SKM-1 (cell line): ENCODE data around the gene TTI1.

Experiments used
- DNase-seq: peaks from one replicate; lab custom pipeline; 2025; ENCODE audit not compliant: unreplicated experiment; lab: John Stamatoyannopoulos, UW

Gene TTI1

DNA sequence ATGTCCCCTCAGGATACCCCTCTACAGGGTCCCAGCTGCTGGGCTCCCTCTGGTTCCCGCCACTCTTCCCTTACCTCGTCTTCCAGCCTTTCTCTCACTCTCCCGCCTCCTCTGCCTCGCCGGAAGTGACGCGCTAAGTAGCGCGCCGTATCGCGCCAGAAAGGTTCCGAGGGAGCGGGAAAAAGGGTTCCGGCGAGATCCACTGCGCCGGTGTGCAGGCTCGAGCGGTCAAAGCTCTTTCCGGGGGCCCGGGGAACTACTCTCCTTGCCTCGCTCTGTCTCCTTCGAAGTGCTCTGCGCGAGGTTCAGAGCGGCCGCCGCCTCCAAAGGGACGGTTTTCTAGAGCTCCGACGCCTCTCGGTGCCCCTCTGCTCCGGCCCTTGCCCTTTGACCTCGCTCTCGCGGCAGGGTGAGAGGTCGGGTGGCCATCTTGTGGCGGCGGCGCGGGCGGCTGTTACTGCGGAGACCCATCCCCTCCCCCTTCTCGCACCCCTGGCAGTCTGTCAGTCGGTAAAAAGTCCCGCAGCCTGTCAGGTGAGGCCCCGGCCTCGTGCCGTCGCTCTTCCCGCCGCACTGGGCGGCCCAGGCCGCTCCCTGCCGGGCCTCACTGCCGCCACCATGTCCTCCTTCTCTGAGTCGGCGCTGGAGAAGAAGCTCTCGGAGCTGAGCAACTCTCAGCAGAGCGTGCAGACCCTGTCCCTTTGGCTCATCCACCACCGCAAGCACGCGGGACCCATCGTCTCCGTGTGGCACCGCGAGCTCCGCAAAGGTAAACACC, at the start of gene TTI1, which contains the start of gene RPRD1B:
TTI1 (minus strand) TSS at position 127 of the 778 bp plus-strand sequence. CDS start 19,640 bp downstream, outside the sequence.
RPRD1B (plus strand) TSS at position 417 of the 778 bp plus-strand sequence; CDS start at position 619, 202 bp downstream.
- peak; percentile 89 for DNase-seq

DNA sequence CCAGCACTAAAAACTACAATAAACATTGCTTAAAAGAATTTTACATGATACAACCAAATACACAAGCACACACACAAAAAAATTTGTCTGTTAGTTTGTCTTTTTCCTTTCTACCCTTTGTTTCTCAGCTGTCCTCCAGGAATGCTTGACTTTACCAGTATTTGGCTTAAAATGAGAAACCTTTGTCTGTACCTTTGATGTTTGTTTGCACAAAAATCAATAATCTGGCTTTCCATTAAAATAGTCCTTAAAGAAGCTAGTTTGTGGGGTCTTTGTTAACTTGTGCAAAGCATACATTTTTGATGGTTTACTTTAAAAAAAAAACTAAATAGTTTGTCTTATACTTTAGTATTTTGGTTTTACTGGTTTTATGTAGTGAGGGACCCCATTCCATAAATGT, 49.6 kb upstream of the TTI1 start:
- no peak for DNase-seq

DNA sequence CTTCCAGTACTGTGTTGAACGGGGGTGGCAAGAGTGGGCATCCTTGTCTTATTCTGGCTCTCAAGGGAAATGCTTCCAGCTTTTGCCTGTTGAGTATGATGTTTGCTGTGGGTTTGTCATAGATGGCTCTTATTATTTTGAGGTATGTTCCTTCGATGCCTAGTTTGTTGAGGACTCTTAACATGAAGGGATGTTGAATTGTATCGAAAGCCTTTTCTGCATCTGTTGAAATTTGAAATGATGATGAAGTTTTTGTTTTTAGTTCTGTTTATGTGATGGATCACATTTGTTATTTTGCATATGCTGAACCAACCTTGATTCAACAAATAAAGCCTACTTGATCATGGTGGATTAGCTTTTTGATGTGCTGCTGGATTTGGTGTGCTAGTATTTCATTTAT, 48.3 kb upstream of the TTI1 start:
- no peak for DNase-seq

DNA sequence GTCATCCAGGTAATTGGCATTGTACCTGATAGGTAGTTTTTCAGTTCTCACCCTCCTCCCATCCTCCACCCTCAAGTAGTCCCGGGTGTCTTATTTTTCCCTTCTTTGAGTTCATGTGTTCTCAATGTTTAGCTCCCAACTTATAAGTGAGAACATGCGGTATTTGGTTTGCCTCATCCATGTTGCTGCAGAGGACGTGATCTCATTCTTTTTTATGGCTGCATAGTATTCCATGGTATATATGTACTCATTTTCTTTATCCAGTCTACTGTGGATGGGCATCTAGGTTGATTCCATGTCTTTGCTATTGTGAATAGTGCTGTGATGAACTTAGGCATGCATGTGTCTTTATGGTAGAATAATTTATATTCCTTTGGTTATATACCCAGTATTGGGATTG, 46.1 kb upstream of the TTI1 start:
- DNase-seq: no peak

DNA sequence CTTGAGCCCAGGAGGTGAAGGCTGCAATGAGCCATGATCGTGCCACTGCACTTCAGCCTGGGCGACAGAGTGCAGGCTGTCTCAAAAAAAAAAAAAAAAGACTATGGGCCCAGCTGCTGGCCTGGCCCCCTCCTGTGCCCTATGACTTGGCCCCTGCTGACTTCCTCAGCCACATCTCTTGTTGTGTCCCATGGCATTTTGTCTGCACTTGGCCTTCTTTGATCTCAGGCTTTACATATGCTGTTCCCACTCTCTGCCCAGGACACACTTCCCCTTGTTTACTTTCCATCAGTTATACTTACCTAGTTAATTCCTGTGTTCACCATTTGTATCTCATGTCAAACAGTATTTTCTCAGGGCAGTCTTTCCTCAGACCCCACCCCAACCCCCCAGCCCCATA, 44.8 kb upstream of the TTI1 start:
- no peak for DNase-seq

DNA sequence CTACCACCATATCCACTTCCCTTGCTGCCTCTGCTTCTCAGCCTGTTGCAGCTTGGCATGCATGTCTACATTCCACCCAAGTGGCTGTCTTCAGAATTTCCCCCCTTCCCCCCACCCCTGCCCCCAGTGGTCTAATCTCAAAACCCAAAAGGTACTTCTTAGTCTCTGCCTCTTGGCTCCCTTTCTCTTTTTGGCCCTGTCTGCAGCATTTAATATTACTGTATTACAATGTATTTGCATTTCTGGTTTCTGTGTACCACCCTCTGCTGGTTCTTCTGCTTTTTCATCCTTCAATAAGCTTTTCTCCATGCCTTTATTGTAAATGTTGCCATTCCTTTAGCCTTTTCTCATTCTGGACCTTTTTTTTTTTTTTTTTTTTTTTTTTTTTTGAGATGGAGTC, 43.3 kb upstream of the TTI1 start:
- no peak for DNase-seq

DNA sequence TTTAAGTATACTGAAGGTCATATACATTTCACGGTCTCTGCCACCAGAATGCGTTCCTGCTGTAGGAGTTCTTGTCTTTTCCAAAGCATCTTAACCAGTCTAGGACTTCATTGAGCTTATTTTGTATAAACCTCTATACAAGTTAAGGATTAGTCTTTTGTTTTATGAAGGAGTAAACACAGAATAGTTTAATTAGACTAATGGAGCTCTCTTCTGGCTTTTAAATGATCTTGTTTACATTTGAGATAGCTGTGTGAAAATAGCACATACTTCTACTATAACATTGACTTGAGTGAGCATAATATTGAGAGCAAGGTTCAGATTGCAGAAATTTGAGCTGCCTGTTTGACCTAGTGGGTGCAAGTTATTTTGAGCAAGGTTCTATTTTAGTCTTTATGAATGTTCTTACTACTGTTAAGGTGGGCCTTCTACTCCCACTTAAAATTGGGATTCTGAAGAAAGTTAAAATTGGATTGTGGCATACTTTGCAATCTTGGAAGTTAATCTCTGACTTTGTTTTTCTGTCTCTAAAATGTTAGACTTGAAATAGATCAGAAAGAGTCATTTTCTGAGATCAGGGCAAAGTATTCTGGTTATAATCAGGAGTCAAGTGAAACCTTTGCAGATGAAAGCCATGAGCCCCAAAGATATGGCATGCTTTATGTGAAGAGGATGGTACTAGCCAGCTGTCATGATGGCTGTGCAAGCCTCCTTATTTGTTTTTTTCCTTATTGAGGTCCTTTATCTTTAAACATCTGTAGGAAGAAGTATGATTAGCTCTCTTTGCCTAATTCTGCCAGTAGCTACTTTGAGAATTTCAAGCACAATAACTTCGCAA, 42.1 kb upstream of the TTI1 start:
- DNase-seq: no peak

DNA sequence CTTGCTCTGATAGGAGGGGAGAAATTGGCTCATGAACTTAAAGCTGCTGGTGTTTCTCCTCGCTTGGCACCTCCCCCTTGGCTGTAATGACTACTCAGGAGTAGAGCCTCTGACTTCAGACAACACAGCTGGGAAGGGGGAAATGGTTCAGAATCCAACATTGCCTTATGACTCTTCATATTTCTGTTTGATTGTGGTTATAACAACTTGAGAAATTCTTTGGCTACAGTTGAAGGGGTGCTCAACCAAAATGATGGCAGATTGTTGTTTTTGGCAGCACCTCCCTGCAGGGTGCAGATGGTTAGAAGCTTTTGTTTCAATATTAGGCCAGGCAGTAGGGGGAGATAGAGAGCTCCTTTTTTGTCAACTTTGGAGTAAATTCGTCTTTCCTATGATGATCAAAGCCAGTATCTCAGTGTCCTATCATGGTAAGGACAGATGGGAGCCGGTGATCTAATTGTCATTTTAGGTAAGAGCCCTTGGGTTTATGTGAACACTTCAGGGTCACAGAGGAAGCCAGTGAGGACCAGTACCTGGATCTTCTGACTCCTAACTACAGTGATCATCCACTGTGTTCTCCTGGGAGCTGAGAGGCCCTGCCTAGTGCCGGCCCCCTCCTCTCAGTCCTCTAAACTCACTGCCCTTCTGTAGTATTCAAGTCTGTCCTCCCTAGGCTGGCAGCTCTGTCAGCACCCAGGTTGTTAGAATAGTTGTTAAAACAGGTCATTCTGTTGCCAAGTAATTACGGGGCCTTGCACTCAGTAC, 40.2 kb upstream of the TTI1 start:
- DNase-seq: peak; percentile 26

DNA sequence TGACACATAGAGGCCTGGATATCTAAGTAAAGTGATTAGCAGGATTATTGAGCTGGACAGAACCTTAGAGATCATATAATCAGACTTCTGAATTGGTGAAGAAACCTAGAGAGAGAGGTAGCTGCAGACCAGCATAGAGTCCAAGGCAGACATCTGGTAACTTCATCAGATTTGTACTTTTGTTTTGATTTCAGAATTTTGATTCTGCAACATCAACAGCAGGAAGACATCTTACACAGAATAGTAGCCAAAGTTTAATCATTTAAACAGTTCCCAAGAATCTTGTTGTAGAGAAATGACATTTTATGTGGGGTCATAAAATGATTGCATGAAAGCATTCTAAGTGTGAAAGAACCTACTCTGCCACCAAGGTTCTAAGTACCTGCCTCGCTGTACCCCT, 39.6 kb upstream of the TTI1 start:
- no peak for DNase-seq

DNA sequence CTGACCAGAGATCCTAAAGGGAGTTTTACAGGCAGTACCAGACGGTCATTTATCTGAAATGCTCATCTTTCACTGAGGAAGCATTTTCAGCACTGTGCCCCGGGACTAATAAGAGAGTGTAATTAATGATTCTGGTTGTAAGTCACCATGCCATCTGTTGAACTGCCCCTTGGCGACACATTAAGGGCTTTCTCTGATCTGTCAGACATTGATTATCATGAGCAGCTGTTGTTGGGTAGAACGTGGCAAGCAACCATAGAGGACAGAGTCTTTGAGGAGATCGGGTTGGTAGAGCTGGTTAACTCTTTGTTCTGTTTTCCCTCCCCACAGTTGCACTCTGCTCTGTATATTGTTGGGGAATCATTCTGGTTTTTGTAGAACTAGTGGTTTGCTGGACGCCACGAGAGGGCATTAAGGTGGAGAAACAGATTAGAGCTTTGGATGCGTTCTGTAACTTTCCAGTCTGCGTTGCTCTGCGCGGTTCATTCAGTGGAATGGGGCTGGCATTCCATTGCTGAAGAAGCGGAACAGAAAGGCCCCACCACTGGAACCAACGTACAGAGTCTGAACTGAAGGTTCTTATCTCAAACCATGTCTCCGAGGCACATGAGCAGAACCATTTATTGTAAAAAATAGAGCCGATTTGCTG, 34.6 kb upstream of the TTI1 start:
- no peak for DNase-seq

DNA sequence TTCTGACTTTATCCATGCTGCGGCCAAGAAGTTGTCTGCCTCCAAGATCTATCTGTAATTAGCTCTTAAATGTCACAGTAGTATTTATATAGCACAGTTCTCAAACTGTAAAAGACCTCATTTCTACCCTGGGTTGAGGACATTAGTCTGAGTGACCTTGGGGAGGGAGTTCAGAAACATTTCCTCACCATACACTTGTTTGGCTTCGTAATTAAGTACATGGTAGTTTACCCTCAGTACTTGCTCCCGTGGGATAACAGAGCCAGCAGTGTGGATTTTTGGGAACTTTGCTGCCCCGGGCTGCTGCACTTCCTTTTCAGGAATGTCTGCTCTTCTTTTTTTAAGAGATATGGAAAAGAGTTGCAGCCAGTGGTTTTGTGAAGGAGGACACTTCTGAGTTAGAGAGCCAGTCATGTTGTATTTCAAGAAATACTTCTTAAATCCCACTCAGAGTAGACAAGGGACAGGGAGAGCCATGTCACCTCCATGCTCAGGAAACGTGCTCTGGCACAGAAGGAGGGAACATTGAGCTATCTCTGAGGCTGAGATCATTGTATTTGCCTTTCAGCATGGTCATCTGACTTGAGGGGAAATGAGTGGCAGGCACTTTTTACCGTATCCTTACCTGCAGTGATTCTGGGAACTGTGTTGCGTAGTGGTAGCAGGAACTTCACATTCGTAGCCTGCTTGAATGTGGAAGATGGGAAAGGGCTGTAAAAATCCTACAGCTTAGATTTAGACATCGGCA, 33.9 kb upstream of the TTI1 start:
- no peak for DNase-seq

DNA sequence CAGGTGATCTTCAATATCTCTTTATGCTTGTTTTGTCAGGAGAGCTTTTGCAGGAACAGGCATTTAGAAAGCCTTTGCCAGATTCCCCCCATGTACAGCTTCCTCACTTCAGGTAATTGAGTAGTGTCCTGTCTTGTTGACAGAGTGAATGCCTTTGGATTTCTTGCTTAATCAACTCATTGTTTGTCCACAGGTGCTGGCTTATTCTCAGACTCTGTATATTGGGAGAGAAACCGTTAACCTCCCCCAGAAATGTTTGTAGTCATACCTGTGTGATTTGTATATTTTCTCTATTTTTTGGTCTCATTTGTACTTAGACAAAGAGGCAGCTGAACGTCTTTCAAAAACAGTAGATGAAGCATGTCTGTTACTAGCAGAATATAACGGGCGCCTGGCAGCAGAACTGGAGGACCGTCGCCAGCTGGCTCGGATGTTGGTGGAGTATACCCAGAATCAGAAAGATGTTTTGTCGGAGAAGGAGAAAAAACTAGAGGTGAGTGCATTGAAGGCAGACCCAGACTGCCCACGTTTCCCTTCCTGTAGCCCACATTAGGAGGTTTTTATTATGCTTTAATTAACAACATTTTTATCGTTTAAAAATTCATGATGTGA, 32.6 kb upstream of the TTI1 start:
- no peak for DNase-seq

DNA sequence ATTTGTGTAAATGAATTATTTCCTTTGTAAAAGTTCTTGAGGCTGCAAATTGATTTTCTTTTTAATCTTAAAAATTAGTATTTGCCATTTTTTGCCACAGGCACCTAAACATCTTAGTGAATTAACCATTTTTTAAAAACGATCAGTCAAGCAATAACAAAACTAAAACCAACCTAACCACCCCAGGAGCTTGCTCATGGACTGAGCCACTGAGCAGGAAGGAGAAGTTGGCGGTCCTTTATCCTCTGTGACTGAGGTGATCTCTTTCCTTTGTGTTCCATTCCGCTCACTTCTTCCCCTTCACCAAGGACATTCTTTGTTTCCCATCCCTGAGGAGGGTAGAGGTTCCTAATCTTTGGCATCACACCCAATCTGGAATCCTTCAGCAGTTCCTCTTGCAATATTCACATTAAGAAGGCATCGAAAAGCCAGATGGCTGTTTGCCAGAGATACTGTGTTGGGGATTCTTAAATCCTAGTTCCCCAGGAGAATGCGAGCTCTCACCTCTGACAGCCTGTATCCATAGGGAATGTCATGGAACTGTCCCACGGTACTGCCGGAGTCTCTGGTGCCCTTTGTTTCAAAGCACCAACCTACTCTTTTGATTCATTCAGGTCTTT, 30.8 kb upstream of the TTI1 start:
- no peak for DNase-seq

DNA sequence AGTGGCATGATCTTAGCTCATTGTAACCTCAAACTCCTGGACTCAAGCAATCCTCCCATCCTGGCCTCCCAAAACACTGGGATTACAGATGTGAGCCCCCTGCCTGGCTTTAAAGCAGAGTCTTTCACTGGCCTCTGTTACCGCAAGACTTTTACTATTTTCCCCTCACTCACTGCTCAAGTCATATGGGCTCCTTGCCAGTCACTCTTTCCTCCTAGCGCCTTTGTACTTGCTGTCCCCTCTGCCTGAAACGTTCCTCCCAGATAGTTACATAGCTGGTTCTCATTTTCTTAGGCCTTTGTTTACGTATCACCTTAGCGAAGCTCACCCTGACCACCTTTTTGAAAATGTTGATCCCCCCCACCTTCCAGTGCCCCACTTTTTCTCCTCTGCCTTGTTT, 29.6 kb upstream of the TTI1 start:
- no peak for DNase-seq

DNA sequence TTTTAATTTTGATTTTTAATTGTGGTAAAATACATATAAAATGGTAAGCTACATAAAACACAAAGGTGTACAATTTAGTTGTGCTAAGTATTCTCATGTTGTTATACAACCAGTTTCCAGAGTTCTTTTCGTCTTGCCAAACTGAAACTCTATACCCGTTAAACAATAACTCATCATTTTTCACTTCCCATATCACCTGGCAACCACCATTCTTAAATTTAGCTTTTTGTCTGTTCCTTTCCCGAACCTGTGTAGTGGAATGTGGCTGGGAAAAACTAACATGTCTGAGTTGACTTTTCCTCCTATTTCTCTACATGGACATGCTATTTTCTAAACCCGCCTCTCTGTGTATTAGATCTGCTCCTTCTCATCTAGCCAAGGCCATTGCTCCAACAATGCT, 27.9 kb upstream of the TTI1 start:
- DNase-seq: no peak

DNA sequence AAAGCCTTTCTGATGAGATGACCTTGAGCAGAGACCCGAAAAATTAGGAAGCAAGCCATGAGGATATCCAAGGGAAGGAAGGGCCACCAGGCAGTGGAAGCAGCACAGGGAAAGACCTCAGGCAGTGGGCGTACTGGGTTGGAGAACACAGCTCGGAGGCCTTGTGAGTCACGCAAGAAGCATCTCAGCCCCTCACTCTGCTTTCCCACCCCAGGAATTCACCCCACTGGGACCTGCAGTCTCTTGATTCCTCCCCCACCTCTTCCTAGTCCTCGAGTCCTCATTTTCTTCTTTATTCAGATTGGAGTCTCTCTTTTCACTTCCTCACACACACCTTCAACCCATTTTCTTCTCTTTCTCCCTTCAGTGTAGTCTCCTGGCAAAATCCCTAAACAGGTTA, 27.3 kb upstream of the TTI1 start:
- DNase-seq: no peak

DNA sequence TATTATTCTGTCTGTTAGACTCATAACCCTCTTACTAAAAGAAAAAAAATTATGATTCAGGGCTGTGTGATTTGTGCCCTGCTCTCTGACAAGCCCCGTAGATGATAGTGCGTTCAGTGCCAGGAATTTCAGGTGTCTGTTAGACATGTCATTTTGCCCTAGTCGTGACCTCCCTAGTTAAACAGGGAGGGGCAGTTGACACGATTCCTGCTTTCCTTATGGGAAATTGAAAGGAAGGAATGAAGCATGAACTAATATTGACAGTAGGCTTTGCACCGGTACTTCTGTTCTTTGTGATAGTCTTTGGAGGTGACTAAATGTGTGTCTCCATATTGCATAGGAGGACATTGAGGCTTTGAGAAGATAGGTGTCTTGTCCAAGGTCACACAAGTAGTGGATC, 26.6 kb upstream of the TTI1 start:
- no peak for DNase-seq

DNA sequence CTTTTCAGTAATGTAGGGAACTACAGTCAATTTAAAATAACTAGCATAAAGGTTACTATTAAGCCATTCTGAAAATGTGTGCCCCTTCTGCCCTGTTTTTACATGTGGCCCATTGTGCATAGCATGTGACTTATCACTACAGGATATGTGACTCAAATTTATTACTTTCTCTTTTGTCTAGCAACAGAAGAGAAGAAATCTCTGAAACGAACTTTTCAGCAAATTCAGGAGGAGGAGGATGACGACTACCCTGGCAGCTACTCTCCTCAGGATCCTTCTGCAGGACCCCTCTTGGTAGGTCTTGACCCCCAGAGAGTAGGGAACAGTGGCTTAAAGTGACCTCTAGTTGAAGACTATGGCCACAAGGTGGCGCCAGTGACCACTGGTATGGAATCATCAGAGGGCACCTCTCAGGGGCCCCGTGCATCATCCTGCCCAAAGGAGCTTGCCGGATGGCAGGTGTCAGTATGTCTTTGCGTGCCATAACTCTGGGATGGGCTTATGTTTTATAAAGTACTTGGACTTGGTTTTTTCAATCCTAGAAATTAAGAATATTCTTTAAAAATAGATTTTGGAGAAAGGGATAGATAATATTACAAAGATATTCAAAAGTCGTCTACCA, 24.2 kb upstream of the TTI1 start:
- DNase-seq: peak; percentile 20

DNA sequence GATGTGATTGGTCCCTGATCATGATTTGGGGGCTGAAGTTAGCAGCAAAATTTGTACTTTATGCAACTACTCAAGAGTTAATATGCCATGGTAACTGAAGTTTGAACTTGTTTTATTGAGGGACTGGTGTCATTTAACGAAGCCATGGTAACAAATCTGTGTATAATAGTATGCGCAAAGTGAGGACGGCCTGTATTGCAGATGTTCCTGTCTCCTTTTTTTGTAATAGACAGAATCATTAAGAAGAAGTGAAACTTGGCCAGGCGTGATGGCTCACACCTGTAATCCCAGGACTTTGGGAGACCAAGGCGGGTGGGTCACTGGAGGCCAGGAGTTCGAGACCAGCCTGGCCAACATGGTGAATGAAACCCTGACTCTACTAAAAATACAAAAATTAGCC, 22.6 kb upstream of the TTI1 start:
- no peak for DNase-seq
